VCaP (cell line): ENCODE measurements around the gene KDM4B.

ENCODE experiments used
- H3K27ac ChIP-seq: fragments of 450-650 bp; 2 replicates; pipeline ENCODE4 v1.5.1; 2017
- TF ChIP-seq, protein P1 (sequence below): fragments of 450-650 bp; conservative IDR thresholded peaks from 2 replicates; pipeline ENCODE4 v1.5.1; 2017; ENCODE audit warnings: mild to moderate bottlenecking, moderate library complexity

The KDM4B gene

DNA sequence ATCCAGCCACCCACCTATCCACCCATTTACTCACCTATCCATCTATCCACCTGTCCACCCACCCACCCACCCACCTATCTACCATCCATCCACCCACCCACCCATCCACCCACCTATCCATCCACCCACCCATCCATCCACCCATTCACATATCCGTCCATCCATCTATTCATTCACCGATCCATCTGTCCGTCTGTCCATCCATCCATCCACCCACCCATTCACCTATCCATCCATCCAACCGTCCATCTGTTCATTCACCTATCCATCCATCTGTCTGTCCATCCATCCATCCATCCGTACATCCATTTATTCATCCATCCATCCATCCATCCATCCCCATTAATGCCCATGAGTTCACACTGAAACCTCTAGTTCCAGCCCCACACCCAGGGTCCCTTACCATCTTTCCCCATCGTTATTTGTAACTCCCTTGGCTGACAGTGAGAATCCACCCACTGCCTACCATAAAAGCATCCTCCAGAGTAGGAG, 31.3 kb downstream of the KDM4B start:
- TF ChIP-seq, protein P1, sequence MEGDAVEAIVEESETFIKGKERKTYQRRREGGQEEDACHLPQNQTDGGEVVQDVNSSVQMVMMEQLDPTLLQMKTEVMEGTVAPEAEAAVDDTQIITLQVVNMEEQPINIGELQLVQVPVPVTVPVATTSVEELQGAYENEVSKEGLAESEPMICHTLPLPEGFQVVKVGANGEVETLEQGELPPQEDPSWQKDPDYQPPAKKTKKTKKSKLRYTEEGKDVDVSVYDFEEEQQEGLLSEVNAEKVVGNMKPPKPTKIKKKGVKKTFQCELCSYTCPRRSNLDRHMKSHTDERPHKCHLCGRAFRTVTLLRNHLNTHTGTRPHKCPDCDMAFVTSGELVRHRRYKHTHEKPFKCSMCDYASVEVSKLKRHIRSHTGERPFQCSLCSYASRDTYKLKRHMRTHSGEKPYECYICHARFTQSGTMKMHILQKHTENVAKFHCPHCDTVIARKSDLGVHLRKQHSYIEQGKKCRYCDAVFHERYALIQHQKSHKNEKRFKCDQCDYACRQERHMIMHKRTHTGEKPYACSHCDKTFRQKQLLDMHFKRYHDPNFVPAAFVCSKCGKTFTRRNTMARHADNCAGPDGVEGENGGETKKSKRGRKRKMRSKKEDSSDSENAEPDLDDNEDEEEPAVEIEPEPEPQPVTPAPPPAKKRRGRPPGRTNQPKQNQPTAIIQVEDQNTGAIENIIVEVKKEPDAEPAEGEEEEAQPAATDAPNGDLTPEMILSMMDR: no peak
- H3K27ac ChIP-seq: no peak overlapping the region

DNA sequence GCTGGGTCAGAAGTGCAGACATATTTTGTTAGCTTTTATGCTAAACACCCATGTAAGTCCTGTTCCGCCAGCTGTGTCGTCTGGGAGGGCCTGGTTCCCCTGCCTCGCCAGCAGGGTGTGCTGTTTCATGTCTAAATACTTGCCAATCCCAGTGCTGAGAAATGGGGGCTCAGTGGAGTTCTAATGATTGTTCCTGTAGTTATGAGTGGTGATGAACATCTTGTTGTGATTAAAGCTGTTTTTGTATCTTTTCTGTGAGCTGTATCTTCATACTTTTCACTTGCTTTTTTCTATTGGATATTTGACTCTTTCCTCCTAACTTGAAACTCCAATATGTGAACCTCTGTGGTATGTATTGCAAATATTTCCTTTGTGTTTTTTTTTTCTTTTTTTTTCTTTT, 32.7 kb downstream of the KDM4B start:
- H3K27ac ChIP-seq: peak overlapping the region; percentile 64
- TF ChIP-seq, protein P1: peak; percentile 73

DNA sequence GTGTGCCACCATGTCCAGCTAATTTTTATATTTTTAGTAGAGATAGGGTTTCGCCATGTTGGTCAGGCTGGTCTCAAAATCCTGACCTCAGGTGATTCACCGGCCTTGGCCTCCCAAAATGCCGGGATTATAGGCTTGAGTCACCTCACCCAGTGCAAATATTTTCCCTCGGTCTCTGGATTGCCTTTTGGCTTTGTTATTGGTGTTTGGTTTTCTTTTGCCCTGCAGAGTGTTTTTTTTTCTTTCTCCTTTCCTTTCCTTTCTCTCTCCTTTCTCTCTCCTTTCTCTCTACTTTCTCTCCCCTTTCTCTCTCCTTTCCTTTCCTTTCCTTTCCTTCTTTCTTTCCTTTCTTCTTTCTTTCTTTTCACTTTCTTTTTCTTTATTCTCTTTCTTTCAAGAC, 33.2 kb downstream of the KDM4B start:
- peak overlapping the region; percentile 64 for H3K27ac ChIP-seq
- TF ChIP-seq, protein P1: no peak

DNA sequence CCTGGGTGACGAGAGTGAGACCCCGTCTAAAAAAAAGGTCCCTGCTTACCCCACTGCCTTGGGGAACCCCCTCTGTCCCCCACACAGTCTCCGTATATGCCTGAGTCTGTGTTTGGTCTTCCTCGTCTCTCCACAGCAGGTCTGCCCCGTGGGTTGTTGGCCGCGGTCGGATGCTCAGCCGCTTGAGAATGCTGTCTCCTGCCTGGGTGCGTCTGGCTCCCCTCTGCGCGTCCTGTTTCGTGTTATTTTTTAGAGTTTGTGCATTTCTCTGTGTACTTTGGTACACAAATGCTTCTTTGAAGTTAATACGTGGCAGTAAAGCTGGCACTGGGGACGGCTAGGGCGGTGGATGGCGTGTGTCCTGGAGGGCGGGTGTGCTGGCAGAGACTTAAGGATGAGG, 34.9 kb downstream of the KDM4B start:
- TF ChIP-seq, protein P1: no peak
- H3K27ac ChIP-seq: peak overlapping the region; percentile 64

DNA sequence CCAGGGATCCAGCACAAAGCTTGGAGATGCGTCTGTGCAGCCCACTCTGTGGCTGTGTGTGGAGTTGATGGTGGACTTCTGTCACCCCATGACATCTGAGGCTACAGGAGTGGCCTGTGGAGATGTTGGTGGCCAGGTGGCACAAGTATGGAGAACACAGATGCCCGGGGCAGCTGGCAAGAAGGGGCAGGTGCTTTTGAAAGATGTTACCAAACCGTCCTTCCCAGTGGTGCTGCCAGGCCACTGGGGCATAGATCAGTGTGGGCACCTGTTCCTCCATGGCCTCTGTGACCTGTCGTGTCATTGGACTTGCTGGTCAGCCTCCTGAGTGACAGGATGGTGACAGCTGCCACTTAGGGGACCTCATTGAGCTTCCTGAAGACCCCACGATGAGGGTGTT, 36.2 kb downstream of the KDM4B start:
- H3K27ac ChIP-seq: no peak overlapping the region; the same call in 1 of the 2 replicates
- TF ChIP-seq, protein P1: no peak

DNA sequence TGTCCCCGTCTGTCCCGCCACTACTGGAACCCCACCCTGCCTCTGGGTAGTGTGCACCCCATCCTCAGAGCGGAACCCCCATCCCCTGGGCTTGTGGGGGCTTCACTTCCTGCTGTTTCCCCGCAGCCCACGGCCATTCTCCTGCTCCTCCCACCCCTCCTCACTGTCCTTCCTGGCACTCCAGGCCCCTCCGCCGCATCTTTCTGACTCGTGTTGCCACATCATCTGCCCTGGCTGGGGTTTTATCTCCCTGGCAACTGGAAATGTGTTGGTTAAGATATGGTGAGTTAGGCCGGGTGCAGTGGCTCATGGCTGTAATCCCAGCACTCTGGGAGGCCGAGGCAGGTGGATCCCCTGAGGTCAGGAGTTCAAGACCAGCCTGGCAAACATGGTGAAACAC, 37.3 kb downstream of the KDM4B start:
- TF ChIP-seq, protein P1: no peak
- H3K27ac ChIP-seq: no peak overlapping the region

DNA sequence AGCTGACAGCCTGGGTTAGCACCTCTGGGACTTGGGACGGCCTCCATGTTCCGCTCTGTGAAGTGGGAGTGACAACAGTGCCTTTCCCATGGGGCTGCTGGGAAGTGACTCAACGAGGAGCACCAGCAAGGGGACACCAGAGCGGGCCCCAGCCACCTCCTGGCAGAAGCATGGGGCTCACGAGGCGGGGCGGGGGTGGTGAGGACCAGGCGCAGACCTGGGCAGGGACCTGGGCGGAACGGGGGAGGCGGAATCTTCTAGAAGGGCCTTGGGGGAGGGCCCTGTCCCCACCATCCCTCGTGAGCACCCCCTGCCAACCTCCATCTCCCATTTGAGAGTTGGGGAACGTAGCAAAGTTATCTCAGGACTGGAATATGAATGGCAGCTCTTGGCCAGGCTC, 37.9 kb downstream of the KDM4B start:
- H3K27ac ChIP-seq: no peak overlapping the region
- TF ChIP-seq, protein P1: no peak
